ENCODE results near the gene NPHP4. TPM values are rescaled to one million over a fixed set of nuclear protein-coding genes. Genes with fewer than 3 reads are reported as not detected.

Gene NPHP4
- total RNA-seq, 2 donors from 2014 or later = 11.4 to 32.2 TPM

- Histone ChIP-seq H3K36me3 (no peaks in the 10 kb centered on the region), H3K27me3 (replicated peaks; ENCODE audit: insufficient read depth) (peaks cover 12% of the 10 kb centered on the region), H3K4me3 (no peak overlapping the region), H3K4me1 (replicated peaks) (no peaks in the 10 kb centered on the region), H3K9me3 (no peaks in the 10 kb centered on the region), H3K27ac (no peak overlapping the region)
- intact Hi-C loops (cut with DNase I) = no loop called here
- DNase-seq (ENCODE audit: low spot score) = no peak
- no peak for TF ChIP-seq CTCF (IDR thresholded peaks at IDR 0.05)
- no peak for TF ChIP-seq POLR2AphosphoS5 (IDR thresholded peaks at IDR 0.05)
- no peak for TF ChIP-seq POLR2A (IDR thresholded peaks at IDR 0.05)
- WGBS = 47% methylated on average over 26 of the region's 26 CpGs
Observed at GRCh38 chr1:5830771-5831599, 161.2 kb downstream of the NPHP4 start.

GRCh38 chr1:5829414-5829813 lies 162.8 kb downstream of the NPHP4 start:
- Histone ChIP-seq H3K4me1 (replicated peaks) (no peaks in the 10 kb centered on the region), H3K4me3 (no peak overlapping the region), H3K27me3 (replicated peaks; ENCODE audit: insufficient read depth) (peaks cover 12% of the 10 kb centered on the region), H3K9me3 (no peaks in the 10 kb centered on the region), H3K27ac (no peak overlapping the region), H3K36me3 (no peaks in the 10 kb centered on the region)
- WGBS = 96% methylated on average over 3 of the region's 3 CpGs
- intact Hi-C loops (cut with DNase I) = no loop called here
- TF ChIP-seq POLR2AphosphoS5 (IDR thresholded peaks at IDR 0.05) (no peak), POLR2A (IDR thresholded peaks at IDR 0.05) (no peak), CTCF (IDR thresholded peaks at IDR 0.05) (no peak)
- DNase-seq (ENCODE audit: low spot score) = no peak

- Histone ChIP-seq H3K36me3 (no peaks in the 10 kb centered on the region), H3K4me1 (replicated peaks) (no peaks in the 10 kb centered on the region), H3K27ac (no peak overlapping the region), H3K27me3 (replicated peaks; ENCODE audit: insufficient read depth) (peaks cover 12% of the 10 kb centered on the region), H3K9me3 (no peaks in the 10 kb centered on the region), H3K4me3 (no peak overlapping the region)
- DNase-seq (ENCODE audit: low spot score) = no peak
- intact Hi-C loops (cut with DNase I) = no loop called here
- WGBS = 71% methylated on average over 11 of the region's 11 CpGs
- no peak for TF ChIP-seq POLR2A (IDR thresholded peaks at IDR 0.05)
- no peak for TF ChIP-seq CTCF (IDR thresholded peaks at IDR 0.05)
- TF ChIP-seq POLR2AphosphoS5 (IDR thresholded peaks at IDR 0.05) = no peak
Observed at GRCh38 chr1:5828308-5828935, 163.8 kb downstream of the NPHP4 start.

GRCh38 chr1:5827516-5827915 lies 164.7 kb downstream of the NPHP4 start:
- H3K9me3 ChIP-seq = no peaks in the 10 kb centered on the region
- no peak for DNase-seq (ENCODE audit: low spot score)
- H3K27me3 ChIP-seq (replicated peaks; ENCODE audit: insufficient read depth) = peaks cover 12% of the 10 kb centered on the region
- TF ChIP-seq CTCF (IDR thresholded peaks at IDR 0.05) (no peak), POLR2AphosphoS5 (IDR thresholded peaks at IDR 0.05) (no peak), POLR2A (IDR thresholded peaks at IDR 0.05) (no peak)
- H3K4me1 ChIP-seq (replicated peaks) = no peaks in the 10 kb centered on the region
- WGBS = 53% methylated on average over 9 of the region's 9 CpGs
- H3K27ac ChIP-seq = no peak overlapping the region
- H3K4me3 ChIP-seq = no peak overlapping the region
- H3K36me3 ChIP-seq = no peaks in the 10 kb centered on the region
- intact Hi-C loops (cut with DNase I) = no loop called here
